ENCODE data around the gene SYT3. TPM values are rescaled to one million over a fixed set of nuclear protein-coding genes. Genes with fewer than 3 reads are reported as not detected.
A peak's percentile ranks its signal among the peaks of the same experiment; 100 is the strongest.

Gene SYT3
- total and polyA plus RNA-seq, 2 of the 13 experiments (the other 11 are each of a cell fraction or from before 2014, with no cell fraction given), result not detected

GRCh38 chr19:50657712-50658440 lies 18.2 kb upstream of the SYT3 start:
- DNase-seq (ENCODE audit: low spot score) (peak; percentile 44), FAIRE-seq (no peak), ATAC-seq (peak; percentile 76)
- CTCF ChIA-PET (ENCODE audit: low intra/inter-chr PET ratio, low total read pairs), result no interaction called here
- intact Hi-C loops (cut with micrococcal nuclease; ENCODE audit: unreplicated experiment), result no loop called here
- Histone ChIP-seq H3K36me3 (replicated peaks in 1 of 2; ENCODE audit: control insufficient read depth in 1 of 2, insufficient read depth in 2 of 2, low read length in 2 of 2) (no peaks in the 10 kb centered on the region), H3K9me3 (ENCODE audit: low read length) (peaks cover 3% of the 10 kb centered on the region; the same call in 1 of the 2 replicates), H3K4me1 (ENCODE audit: insufficient read depth, low read length) (no peaks in the 10 kb centered on the region), H2AFZ (ENCODE audit: low read length) (no peak overlapping the region), H3K4me2 (ENCODE audit: low read depth, low read length) (no peak overlapping the region), H3K9ac (ENCODE audit: insufficient read depth, low read depth, low read length) (no peak overlapping the region), H3K79me2 (ENCODE audit: insufficient read depth, low read length) (no peaks in the 10 kb centered on the region), H4K20me1 (ENCODE audit: insufficient read depth, low read length) (no peaks in the 10 kb centered on the region), H3K4me3 (replicated peaks in 1 of 3; ENCODE audit: insufficient read depth in 1 of 3, low read depth in 2 of 3, low read length in 3 of 3) (no peak overlapping the region), H3K27ac (ENCODE audit: extremely low read length, insufficient read depth, low read length) (no peak overlapping the region), H3K27me3 (ENCODE audit: control insufficient read depth in 1 of 2, insufficient read depth in 2 of 2, low read length in 2 of 2) (0 out of 5 replicates have a peak, but pooled peaks cover 0 to 5% of the 10 kb centered on the region in 2 experiments)
- TF ChIP-seq GABPA (IDR thresholded peaks at IDR 0.05; ENCODE audit: low read depth, low read length), result no peak
- peak; percentile 43; the same call in 1 of the 2 replicates for TF ChIP-seq GABPA (CRISPR knock-in tag; IDR thresholded peaks at IDR 0.05; ENCODE audit: low read depth)
- no peak for TF ChIP-seq TRAFD1 (CRISPR knock-in tag; IDR thresholded peaks at IDR 0.05; ENCODE audit: borderline replicate concordance)
- TF ChIP-seq ASH2L (IDR thresholded peaks at IDR 0.05; ENCODE audit: insufficient read length, low read depth, low read length), result no peak
- TF ChIP-seq ZFP37 (CRISPR knock-in tag; IDR thresholded peaks at IDR 0.05; ENCODE audit: borderline replicate concordance), result no peak
- no peak for TF ChIP-seq RARA (CRISPR knock-in tag; IDR thresholded peaks at IDR 0.05)
- no peak for TF ChIP-seq MTA3 (CRISPR knock-in tag; IDR thresholded peaks at IDR 0.05)
- 0 out of 2 replicates have a peak, but pooled peaks have one; percentile 36 for TF ChIP-seq GABPB1 (CRISPR knock-in tag; IDR thresholded peaks at IDR 0.05)
- peak; percentile 26; the same call in 1 of the 2 replicates for TF ChIP-seq NFYB (CRISPR knock-in tag; IDR thresholded peaks at IDR 0.05)
- TF ChIP-seq ARNT (IDR thresholded peaks at IDR 0.05), result no peak
- no TSS peak for BruUV-seq (replicated peaks)
- 34% methylated on average over 31 of the region's 38 CpGs for WGBS (ENCODE audit: low lambda C conversion rate)
- POLR2A ChIA-PET, result no interaction called here
- in situ Hi-C loops (cut with HindIII; ENCODE audit: extremely low pct_ligation_motif_present, low pct_unique_long_range_greater_than_20kb), result no loop called here

All from HepG2 (cell line).